Breast epithelium (tissue), 4 donors: ENCODE results near the gene FOXN3. TPM values are rescaled to one million over a fixed set of nuclear protein-coding genes. Genes with fewer than 3 reads are reported as not detected.
"Not testable (repeated sequence)": the region's sequence is repeated elsewhere in the genome, so short reads cannot be mapped to it uniquely, and the experiment has no call there.

Experiments used
- DNase-seq, 2 donors: peaks; one replicate each; pipeline ENCODE4 v3.0.0-alpha.2; 2019; ENCODE audit warnings: low spot score in 2 of 2
- H3K27ac ChIP-seq, 2 donors: fragments of 200-600 bp; sonication (generic) in 1 of 2; one replicate each; pipeline ENCODE4 v1.5.1; 2016 to 2019; ENCODE audit warnings: mild to moderate bottlenecking in 1 of 2
- H3K27me3 ChIP-seq, 2 donors: fragments of 200-600 bp; sonication (generic) in 1 of 2; one replicate each; pipeline versions ENCODE4 v1.5.1 to v1.6.0; 2017 to 2019; ENCODE audit warnings: control low read depth in 1 of 2, mild to moderate bottlenecking in 1 of 2
- H3K36me3 ChIP-seq: fragments of 200-600 bp; one replicate; pipeline ENCODE4 v1.5.1; 2019
- H3K4me1 ChIP-seq, 2 donors: fragments of 200-600 bp; sonication (generic); one replicate each; pipeline ENCODE4 v1.5.1; 2016 to 2019; ENCODE audit warnings: control low read depth in 1 of 2
- H3K4me3 ChIP-seq, 3 donors: fragments of 200-600 bp; sonication (generic); 1 replicate in 2 of 3; 2 replicates in 1 of 3; pipeline ENCODE4 v1.5.1; 2016 to 2019; ENCODE audit warnings: mild to moderate bottlenecking in 3 of 3, moderate library complexity in 2 of 3
- H3K9me3 ChIP-seq, 2 donors: fragments of 200-600 bp; sonication (generic) in 1 of 2; one replicate each; pipeline ENCODE4 v1.5.1; 2016 to 2019; ENCODE audit warnings: control low read depth in 1 of 2
- CTCF ChIP-seq, 3 donors: fragments of 450-650 bp; IDR thresholded peaks; one replicate each; pipeline ENCODE4 v1.5.1; 2016 to 2017; ENCODE audit warnings: antibody characterized with exemption in 3 of 3, mild to moderate bottlenecking in 3 of 3, moderate library complexity in 3 of 3
- POLR2A ChIP-seq: fragments of 450-650 bp; IDR thresholded peaks from one replicate; pipeline ENCODE4 v1.6.1; 2016; ENCODE audit warnings: antibody characterized with exemption, mild to moderate bottlenecking, moderate library complexity
- POLR2AphosphoS5 ChIP-seq, 3 donors: sonication (generic); formaldehyde crosslinking; IDR thresholded peaks; one replicate each; pipeline ENCODE4 v1.6.1; 2017; ENCODE audit warnings: antibody characterized with exemption in 3 of 3
- intact Hi-C: fragments of 100-400 bp; cut with DNase I; formaldehyde crosslinking; loops from one replicate; pipeline ENCODE4 v1.15.1; 2023; ENCODE audit warnings: low total_unique reads
- total RNA-seq, 3 donors: library from RNA; depleted of rRNA; stranded (reverse); fragments of >200 nt; gene quantifications; one replicate each; pipeline ENCODE4 v1.1.0, GENCODE V29; 2016

FOXN3 gene
- total RNA-seq, 3 donors from 2014 or later: 70.7 to 180 (median 80.3) TPM

GRCh38 chr14:89117012-89117411, 300.0 kb downstream of the FOXN3 start:
- DNase-seq: no peak
- Histone ChIP-seq H3K4me1 (no peaks in the 10 kb centered on the region), H3K27ac (no peak overlapping the region), H3K4me3 (no peak overlapping the region), H3K36me3 (no peaks in the 10 kb centered on the region), H3K9me3 (peaks cover 0 to 14% of the 10 kb centered on the region in 2 donors), H3K27me3 (no peaks in the 10 kb centered on the region)
- intact Hi-C loops: no loop called here
- TF ChIP-seq POLR2AphosphoS5 (IDR thresholded peaks at IDR 0.05) (no peak), CTCF (IDR thresholded peaks at IDR 0.05) (no peak), POLR2A (no peak)

- no peak for DNase-seq
- no peak overlapping the region for H3K4me3 ChIP-seq
- TF ChIP-seq POLR2AphosphoS5 (IDR thresholded peaks at IDR 0.05) (no peak), POLR2A (no peak), CTCF (IDR thresholded peaks at IDR 0.05) (no peak)
- H3K27me3 ChIP-seq: no peaks in the 10 kb centered on the region
- H3K4me1 ChIP-seq: no peaks in the 10 kb centered on the region
- intact Hi-C loops: no loop called here
- H3K27ac ChIP-seq: no peak overlapping the region
- no peaks in the 10 kb centered on the region for H3K36me3 ChIP-seq
- peaks cover 0 to 1% of the 10 kb centered on the region in 2 donors for H3K9me3 ChIP-seq
Measured at GRCh38 chr14:89114109-89114508, 302.9 kb downstream of the FOXN3 start.

- Histone ChIP-seq H3K4me3 (no peak overlapping the region), H3K36me3 (no peaks in the 10 kb centered on the region), H3K27ac (no peak overlapping the region), H3K9me3 (no peaks in the 10 kb centered on the region), H3K27me3 (no peaks in the 10 kb centered on the region), H3K4me1 (no peaks in the 10 kb centered on the region)
- intact Hi-C loops: no loop called here
- TF ChIP-seq POLR2A: no peak
- TF ChIP-seq POLR2AphosphoS5 (IDR thresholded peaks at IDR 0.05): no peak
- no peak for TF ChIP-seq CTCF (IDR thresholded peaks at IDR 0.05)
- DNase-seq: no peak
Measured at GRCh38 chr14:89112720-89113119, 304.3 kb downstream of the FOXN3 start.

GRCh38 chr14:89111766-89112543, 305.1 kb downstream of the FOXN3 start:
- intact Hi-C loops, H3K27me3 ChIP-seq, H3K36me3 ChIP-seq, H3K27ac ChIP-seq, H3K4me1 ChIP-seq, H3K4me3 ChIP-seq, DNase-seq, H3K9me3 ChIP-seq: not testable (repeated sequence)

- intact Hi-C loops, H3K4me1 ChIP-seq, DNase-seq, H3K27me3 ChIP-seq, H3K27ac ChIP-seq, H3K36me3 ChIP-seq, H3K4me3 ChIP-seq, H3K9me3 ChIP-seq: not testable (repeated sequence)
Measured at GRCh38 chr14:89111232-89111631, 305.8 kb downstream of the FOXN3 start.

- no peak for DNase-seq
- H3K4me1 ChIP-seq: no peaks in the 10 kb centered on the region
- no peak overlapping the region for H3K27ac ChIP-seq
- H3K4me3 ChIP-seq: no peak overlapping the region
- no peaks in the 10 kb centered on the region for H3K27me3 ChIP-seq
- TF ChIP-seq POLR2AphosphoS5 (IDR thresholded peaks at IDR 0.05): no peak
- TF ChIP-seq CTCF (IDR thresholded peaks at IDR 0.05): no peak
- TF ChIP-seq POLR2A: no peak
- intact Hi-C loops: no loop called here
- no peaks in the 10 kb centered on the region for H3K9me3 ChIP-seq
- H3K36me3 ChIP-seq: no peaks in the 10 kb centered on the region
Measured at GRCh38 chr14:89110110-89110509, 306.9 kb downstream of the FOXN3 start.
